ENCODE measurements around the gene BDKRB2. TPM values are rescaled to one million over a fixed set of nuclear protein-coding genes. Genes with fewer than 3 reads are reported as not detected.

BDKRB2 gene
- total RNA-seq, 1 experiment from 2014 or later: 0.15 TPM

DNA sequence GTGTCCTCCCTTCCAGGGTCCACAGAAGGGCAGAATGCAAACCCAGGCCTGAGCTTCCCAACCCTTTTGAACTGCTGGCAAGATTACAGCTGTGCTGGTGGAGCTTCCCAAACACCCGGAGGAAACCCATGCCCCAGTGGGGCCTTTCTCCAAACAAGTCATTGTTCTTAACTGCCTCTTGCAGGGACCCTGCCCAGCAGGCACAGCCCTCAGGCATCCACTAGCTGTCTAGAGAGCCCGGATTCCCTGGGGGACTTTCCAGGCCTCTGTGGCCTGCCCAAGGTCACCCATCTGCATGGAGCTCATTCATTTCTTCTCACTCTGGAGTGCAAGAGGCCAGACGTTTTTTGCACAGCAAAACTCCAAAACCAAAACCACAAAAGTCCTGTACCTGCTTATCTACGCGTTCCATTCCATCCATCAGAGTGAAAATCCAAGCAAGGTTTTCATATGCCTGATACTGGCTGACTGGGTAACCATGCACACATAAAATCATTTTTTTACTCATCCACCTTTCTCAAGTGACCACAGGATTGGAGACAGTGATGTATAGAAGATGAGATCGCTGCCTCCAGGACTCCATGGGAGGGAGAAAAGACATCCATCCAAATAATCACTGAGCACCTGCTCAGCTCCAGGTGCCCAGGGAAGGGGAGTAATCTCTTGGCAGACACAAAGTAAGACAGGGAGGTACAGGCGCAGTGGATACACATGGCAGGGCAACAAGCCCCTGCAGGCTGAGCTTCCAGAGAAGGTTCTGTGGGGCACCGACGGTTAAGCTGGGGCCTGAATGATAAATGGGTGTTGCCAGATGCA, 17.2 kb upstream of the BDKRB2 start:
- H2AK5ac ChIP-seq (ENCODE audit: insufficient read length, low read length): no peak overlapping the region
- H2BK15ac ChIP-seq (ENCODE audit: low read depth, low read length): no peak overlapping the region
- no peak overlapping the region for H3T11ph ChIP-seq (ENCODE audit: low read length)
- H3K23ac ChIP-seq (ENCODE audit: insufficient read length, low read depth, low read length): no peak overlapping the region
- no peak overlapping the region for H3K14ac ChIP-seq (ENCODE audit: insufficient read depth, low read length)
- no peak overlapping the region for H4K91ac ChIP-seq (ENCODE audit: insufficient read length, low read depth, low read length)
- H2BK5ac ChIP-seq (ENCODE audit: insufficient read length, low read length): no peak overlapping the region
- peaks cover 0 to 2% (median 0%) of the 10 kb centered on the region in 3 experiments; a peak in 2 of 7 replicates for H3K36me3 Mint-ChIP-seq (ENCODE audit: insufficient read depth in 1 of 3, low read depth in 3 of 3)
- H4K5ac ChIP-seq (ENCODE audit: insufficient read length, low read depth, low read length): no peak overlapping the region
- no peak overlapping the region for H2BK20ac ChIP-seq (ENCODE audit: low read depth, low read length, poor library complexity, severe bottlenecking)
- H3K9me3 ChIP-seq (ENCODE audit: control insufficient read depth, low read depth, low read length): no peaks in the 10 kb centered on the region
- no peak overlapping the region for H4K8ac ChIP-seq (replicated peaks; ENCODE audit: insufficient read length, low read depth, low read length)
- no peaks in the 10 kb centered on the region for H3K9me3 Mint-ChIP-seq
- peaks cover 2% of the 10 kb centered on the region for H3K27me3 Mint-ChIP-seq (ENCODE audit: low read depth)
- no peak overlapping the region for H3K56ac ChIP-seq (ENCODE audit: insufficient read length, low read depth, low read length)
- no peak for DNase-seq
- H2BK12ac ChIP-seq (ENCODE audit: insufficient read length, low read depth, low read length): no peak overlapping the region
- no peak overlapping the region for H3K27ac ChIP-seq (ENCODE audit: insufficient read length, low read depth, low read length)
- WGBS (ENCODE audit: extremely low coverage, insufficient read length, low lambda C conversion rate): no CpG with 5 or more reads among the region's 9 CpGs
- H3K23me2 ChIP-seq (ENCODE audit: insufficient read length, low read depth, low read length, poor library complexity, severe bottlenecking): no peaks in the 10 kb centered on the region
- no peaks in the 10 kb centered on the region for H4K20me1 ChIP-seq (ENCODE audit: control insufficient read depth, insufficient read depth, insufficient read length)
- no peaks in the 10 kb centered on the region for H3K79me2 ChIP-seq (ENCODE audit: insufficient read depth, low read length)
- TF ChIP-seq, protein P1, sequence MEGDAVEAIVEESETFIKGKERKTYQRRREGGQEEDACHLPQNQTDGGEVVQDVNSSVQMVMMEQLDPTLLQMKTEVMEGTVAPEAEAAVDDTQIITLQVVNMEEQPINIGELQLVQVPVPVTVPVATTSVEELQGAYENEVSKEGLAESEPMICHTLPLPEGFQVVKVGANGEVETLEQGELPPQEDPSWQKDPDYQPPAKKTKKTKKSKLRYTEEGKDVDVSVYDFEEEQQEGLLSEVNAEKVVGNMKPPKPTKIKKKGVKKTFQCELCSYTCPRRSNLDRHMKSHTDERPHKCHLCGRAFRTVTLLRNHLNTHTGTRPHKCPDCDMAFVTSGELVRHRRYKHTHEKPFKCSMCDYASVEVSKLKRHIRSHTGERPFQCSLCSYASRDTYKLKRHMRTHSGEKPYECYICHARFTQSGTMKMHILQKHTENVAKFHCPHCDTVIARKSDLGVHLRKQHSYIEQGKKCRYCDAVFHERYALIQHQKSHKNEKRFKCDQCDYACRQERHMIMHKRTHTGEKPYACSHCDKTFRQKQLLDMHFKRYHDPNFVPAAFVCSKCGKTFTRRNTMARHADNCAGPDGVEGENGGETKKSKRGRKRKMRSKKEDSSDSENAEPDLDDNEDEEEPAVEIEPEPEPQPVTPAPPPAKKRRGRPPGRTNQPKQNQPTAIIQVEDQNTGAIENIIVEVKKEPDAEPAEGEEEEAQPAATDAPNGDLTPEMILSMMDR (conservative IDR thresholded peaks at IDR 0.05): no peak
- H3K4me2 ChIP-seq (ENCODE audit: insufficient read depth, insufficient read length, low read length): no peak overlapping the region
- peaks cover 4% of the 10 kb centered on the region; the same call in 1 of the 2 replicates for H3K4me1 ChIP-seq (ENCODE audit: insufficient read depth, low read length)
- H3K27me3 ChIP-seq (ENCODE audit: insufficient read depth, low read length): no peaks in the 10 kb centered on the region
- H3K9ac ChIP-seq (ENCODE audit: extremely low read depth, insufficient read length, low read length): no peak overlapping the region
- no peak overlapping the region for H3K4me3 Mint-ChIP-seq
- H3K79me1 ChIP-seq (ENCODE audit: insufficient read depth, low read depth, low read length, poor library complexity, severe bottlenecking): no peaks in the 10 kb centered on the region
- no peak overlapping the region for H3K27ac Mint-ChIP-seq
- no peak overlapping the region for H3K4ac ChIP-seq (ENCODE audit: low read depth, low read length)
- no peak overlapping the region for H2BK120ac ChIP-seq (ENCODE audit: low read depth, low read length, poor library complexity, severe bottlenecking)
- peaks cover 33 to 34% of the 10 kb centered on the region in 2 experiments for H3K4me1 Mint-ChIP-seq
- no peak overlapping the region for H3K18ac ChIP-seq (ENCODE audit: insufficient read length, low read depth, low read length)
- H2AFZ ChIP-seq (ENCODE audit: low read length): no peak overlapping the region
